Osteocyte (in vitro differentiated cells): ENCODE results near the gene PSMB11. TPM values are rescaled to one million over a fixed set of nuclear protein-coding genes. Genes with fewer than 3 reads are reported as not detected.

Source experiments
- DNase-seq: peaks from one replicate; pipeline ENCODE4 v3.0.0; 2021; ENCODE audit warnings: mixed read lengths; ENCODE audit not compliant: unreplicated experiment; ENCODE audit errors: extremely low spot score
- H3K27ac Mint-ChIP-seq: one replicate; pipeline ENCODE4 v1.8.0; 2021; ENCODE audit warnings: mild to moderate bottlenecking, mixed read lengths; ENCODE audit not compliant: unreplicated experiment
- H3K27me3 Mint-ChIP-seq: one replicate; pipeline ENCODE4 v1.8.0; 2021; ENCODE audit warnings: mixed read lengths; ENCODE audit not compliant: unreplicated experiment
- H3K36me3 Mint-ChIP-seq: one replicate; pipeline ENCODE4 v1.8.0; 2021; ENCODE audit warnings: mixed read lengths; ENCODE audit not compliant: unreplicated experiment
- H3K4me1 Mint-ChIP-seq: one replicate; pipeline ENCODE4 v1.8.0; 2021; ENCODE audit warnings: mixed read lengths; ENCODE audit not compliant: unreplicated experiment
- H3K4me3 Mint-ChIP-seq: one replicate; pipeline ENCODE4 v1.8.0; 2021; ENCODE audit warnings: mild to moderate bottlenecking, moderate library complexity, mixed read lengths; ENCODE audit not compliant: unreplicated experiment
- H3K9me3 Mint-ChIP-seq: one replicate; pipeline ENCODE4 v1.8.0; 2021; ENCODE audit warnings: mixed read lengths; ENCODE audit not compliant: unreplicated experiment
- CTCF ChIP-seq: fragments of 200-600 bp; sonication (generic); IDR thresholded peaks from 2 replicates; pipeline ENCODE4 v1.5.0; 2021; ENCODE audit warnings: antibody characterized with exemption, mild to moderate bottlenecking, moderate library complexity
- total RNA-seq: library from RNA; stranded (reverse); gene quantifications from 2 replicates; pipeline ENCODE4 v1.2.1, GENCODE V29; 2021

Gene PSMB11
- total RNA-seq, 1 donor from 2014 or later: not detected

GRCh38 chr14:23071244-23071920 lies 29.4 kb downstream of the PSMB11 start:
- peak overlapping the region; percentile 93 for H3K27ac Mint-ChIP-seq
- H3K27me3 Mint-ChIP-seq: no peaks in the 10 kb centered on the region
- peak; percentile 92 for DNase-seq
- H3K9me3 Mint-ChIP-seq: no peaks in the 10 kb centered on the region
- H3K4me3 Mint-ChIP-seq: peak overlapping the region; percentile 89
- H3K4me1 Mint-ChIP-seq: peaks cover 40% of the 10 kb centered on the region
- H3K36me3 Mint-ChIP-seq: peaks cover 16% of the 10 kb centered on the region
- no peak for TF ChIP-seq CTCF

- no peaks in the 10 kb centered on the region for H3K9me3 Mint-ChIP-seq
- H3K4me1 Mint-ChIP-seq: peaks cover 40% of the 10 kb centered on the region
- H3K27ac Mint-ChIP-seq: peak overlapping the region; percentile 93
- TF ChIP-seq CTCF: no peak
- no peaks in the 10 kb centered on the region for H3K27me3 Mint-ChIP-seq
- DNase-seq: no peak
- H3K36me3 Mint-ChIP-seq: peaks cover 23% of the 10 kb centered on the region
- H3K4me3 Mint-ChIP-seq: peak overlapping the region; percentile 89
Measured at GRCh38 chr14:23071921-23072539, 30.0 kb downstream of the PSMB11 start.

- Mint-ChIP-seq H3K27ac (no peak overlapping the region), H3K4me1 (peaks cover 44% of the 10 kb centered on the region), H3K27me3 (no peaks in the 10 kb centered on the region), H3K4me3 (no peak overlapping the region), H3K9me3 (no peaks in the 10 kb centered on the region), H3K36me3 (peaks cover 40% of the 10 kb centered on the region)
- no peak for DNase-seq
- TF ChIP-seq CTCF: no peak
Measured at GRCh38 chr14:23074906-23075305, 32.9 kb downstream of the PSMB11 start.

GRCh38 chr14:23076785-23077408 lies 34.9 kb downstream of the PSMB11 start:
- Mint-ChIP-seq H3K27me3 (no peaks in the 10 kb centered on the region), H3K4me1 (peaks cover 40% of the 10 kb centered on the region), H3K9me3 (no peaks in the 10 kb centered on the region), H3K36me3 (peaks cover 55% of the 10 kb centered on the region), H3K4me3 (no peak overlapping the region), H3K27ac (no peak overlapping the region)
- no peak for DNase-seq
- peak; percentile 74 for TF ChIP-seq CTCF

- Mint-ChIP-seq H3K4me3 (no peak overlapping the region), H3K27ac (peak overlapping the region; percentile 86), H3K4me1 (peaks cover 29% of the 10 kb centered on the region)
Measured at GRCh38 chr14:23077962-23078361, 36.0 kb downstream of the PSMB11 start.

More at GRCh38 chr14:23077962-23078361, 36.0 kb downstream of the PSMB11 start:
- Mint-ChIP-seq H3K9me3 (no peaks in the 10 kb centered on the region), H3K36me3 (peaks cover 52% of the 10 kb centered on the region), H3K27me3 (no peaks in the 10 kb centered on the region)
- TF ChIP-seq CTCF: no peak
- DNase-seq: no peak
